Right lobe of liver (tissue), 4 donors: ENCODE data around the gene ACOT7.

Experiments used
- POLR2A ChIP-seq: fragments of 450-650 bp; IDR thresholded peaks from one replicate; pipeline ENCODE4 v1.6.1; 2017; ENCODE audit warnings: antibody characterized with exemption, mild to moderate bottlenecking
- TF ChIP-seq, protein P1 (sequence below), 4 donors: fragments of 200-600 bp in 3 of 4; fragments of 450-650 bp in 1 of 4; IDR thresholded peaks; one replicate each; pipeline versions ENCODE4 v1.5.1 to v1.8.0; 2016 to 2022; ENCODE audit warnings: antibody characterized with exemption in 4 of 4, mild to moderate bottlenecking in 2 of 4
- donor health status: DM: no; HTN: no; CAD: no.
- donor health status: DM: no; HTN: no; CAD: no.
- donor health status: DM: no; HTN: yes; CAD: no.

DNA sequence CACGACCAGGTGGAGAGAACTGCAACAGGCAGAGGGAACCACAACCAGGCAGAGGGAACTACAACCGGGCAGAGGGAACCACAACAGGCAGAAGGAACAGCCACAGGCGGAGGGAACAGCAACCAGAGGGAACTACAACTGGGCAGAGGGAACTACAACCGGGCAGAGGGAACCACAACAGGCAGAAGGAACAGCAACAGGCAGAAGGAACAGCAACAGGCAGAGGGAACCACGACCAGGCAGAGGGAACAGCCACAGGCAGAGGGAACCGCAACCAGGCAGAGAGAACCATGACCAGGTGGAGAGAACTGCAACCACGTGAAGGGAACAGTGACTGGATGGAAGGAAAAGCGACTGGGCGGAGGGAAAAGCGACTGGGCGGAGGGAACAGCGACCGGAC is 85.1 kb downstream of the ACOT7 start:
- TF ChIP-seq, protein P1, sequence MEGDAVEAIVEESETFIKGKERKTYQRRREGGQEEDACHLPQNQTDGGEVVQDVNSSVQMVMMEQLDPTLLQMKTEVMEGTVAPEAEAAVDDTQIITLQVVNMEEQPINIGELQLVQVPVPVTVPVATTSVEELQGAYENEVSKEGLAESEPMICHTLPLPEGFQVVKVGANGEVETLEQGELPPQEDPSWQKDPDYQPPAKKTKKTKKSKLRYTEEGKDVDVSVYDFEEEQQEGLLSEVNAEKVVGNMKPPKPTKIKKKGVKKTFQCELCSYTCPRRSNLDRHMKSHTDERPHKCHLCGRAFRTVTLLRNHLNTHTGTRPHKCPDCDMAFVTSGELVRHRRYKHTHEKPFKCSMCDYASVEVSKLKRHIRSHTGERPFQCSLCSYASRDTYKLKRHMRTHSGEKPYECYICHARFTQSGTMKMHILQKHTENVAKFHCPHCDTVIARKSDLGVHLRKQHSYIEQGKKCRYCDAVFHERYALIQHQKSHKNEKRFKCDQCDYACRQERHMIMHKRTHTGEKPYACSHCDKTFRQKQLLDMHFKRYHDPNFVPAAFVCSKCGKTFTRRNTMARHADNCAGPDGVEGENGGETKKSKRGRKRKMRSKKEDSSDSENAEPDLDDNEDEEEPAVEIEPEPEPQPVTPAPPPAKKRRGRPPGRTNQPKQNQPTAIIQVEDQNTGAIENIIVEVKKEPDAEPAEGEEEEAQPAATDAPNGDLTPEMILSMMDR (IDR thresholded peaks at IDR 0.05) = no peak
- TF ChIP-seq POLR2A = no peak
